Endothelial cell of umbilical vein (primary cell): ENCODE data around the gene ALG12.

Experiments used
- EZH2 ChIP-seq: IDR thresholded peaks from 2 replicates; pipeline ENCODE4 v1.6.1; 2012; ENCODE audit warnings: borderline replicate concordance, low read depth, mild to moderate bottlenecking, moderate library complexity, low read length, inconsistent platforms; ENCODE audit not compliant: severe bottlenecking
- MYC ChIP-seq: IDR thresholded peaks from one replicate; pipeline ENCODE4 v1.6.1; 2011; ENCODE audit warnings: mild to moderate bottlenecking, low read depth, low read length
- POLR2A ChIP-seq: IDR thresholded peaks from 2 replicates; pipeline ENCODE4 v1.6.1; 2012; ENCODE audit warnings: low read depth, mild to moderate bottlenecking, control low read depth, low read length
- POLR2AphosphoS5 ChIP-seq: IDR thresholded peaks from 2 replicates; pipeline ENCODE4 v1.6.1; 2012; ENCODE audit warnings: low read depth, mild to moderate bottlenecking, control low read depth, low read length, moderate library complexity; ENCODE audit not compliant: insufficient read depth
- TF ChIP-seq, protein P1 (sequence below), 2 donors: IDR thresholded peaks; 1 replicate in 1 of 2; 2 replicates in 1 of 2; pipeline ENCODE4 v1.5.1; 2011; ENCODE audit warnings: low read length in 2 of 2, mild to moderate bottlenecking in 2 of 2, moderate library complexity in 2 of 2, control low read depth in 1 of 2, inconsistent platforms in 1 of 2, low read depth in 1 of 2; ENCODE audit not compliant: insufficient read depth in 1 of 2; ENCODE audit errors: extremely low read depth in 1 of 2

GRCh38 chr22:49957826-49958365 lies 39.7 kb upstream of the ALG12 start:
- no peak for TF ChIP-seq POLR2A
- TF ChIP-seq, protein P1, sequence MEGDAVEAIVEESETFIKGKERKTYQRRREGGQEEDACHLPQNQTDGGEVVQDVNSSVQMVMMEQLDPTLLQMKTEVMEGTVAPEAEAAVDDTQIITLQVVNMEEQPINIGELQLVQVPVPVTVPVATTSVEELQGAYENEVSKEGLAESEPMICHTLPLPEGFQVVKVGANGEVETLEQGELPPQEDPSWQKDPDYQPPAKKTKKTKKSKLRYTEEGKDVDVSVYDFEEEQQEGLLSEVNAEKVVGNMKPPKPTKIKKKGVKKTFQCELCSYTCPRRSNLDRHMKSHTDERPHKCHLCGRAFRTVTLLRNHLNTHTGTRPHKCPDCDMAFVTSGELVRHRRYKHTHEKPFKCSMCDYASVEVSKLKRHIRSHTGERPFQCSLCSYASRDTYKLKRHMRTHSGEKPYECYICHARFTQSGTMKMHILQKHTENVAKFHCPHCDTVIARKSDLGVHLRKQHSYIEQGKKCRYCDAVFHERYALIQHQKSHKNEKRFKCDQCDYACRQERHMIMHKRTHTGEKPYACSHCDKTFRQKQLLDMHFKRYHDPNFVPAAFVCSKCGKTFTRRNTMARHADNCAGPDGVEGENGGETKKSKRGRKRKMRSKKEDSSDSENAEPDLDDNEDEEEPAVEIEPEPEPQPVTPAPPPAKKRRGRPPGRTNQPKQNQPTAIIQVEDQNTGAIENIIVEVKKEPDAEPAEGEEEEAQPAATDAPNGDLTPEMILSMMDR (IDR thresholded peaks at IDR 0.05; ENCODE audit: extremely low read depth in 1 of 2, insufficient read depth in 1 of 2, low read depth in 1 of 2, low read length in 2 of 2), result no peak
- no peak for TF ChIP-seq POLR2AphosphoS5
- TF ChIP-seq MYC, result no peak
- TF ChIP-seq EZH2, result no peak
